Measurements from ENCODE around the gene PTOV1.
"Not testable (repeated sequence)": the region's sequence is repeated elsewhere in the genome, so short reads cannot be mapped to it uniquely, and the experiment has no call there.

Gene PTOV1

DNA sequence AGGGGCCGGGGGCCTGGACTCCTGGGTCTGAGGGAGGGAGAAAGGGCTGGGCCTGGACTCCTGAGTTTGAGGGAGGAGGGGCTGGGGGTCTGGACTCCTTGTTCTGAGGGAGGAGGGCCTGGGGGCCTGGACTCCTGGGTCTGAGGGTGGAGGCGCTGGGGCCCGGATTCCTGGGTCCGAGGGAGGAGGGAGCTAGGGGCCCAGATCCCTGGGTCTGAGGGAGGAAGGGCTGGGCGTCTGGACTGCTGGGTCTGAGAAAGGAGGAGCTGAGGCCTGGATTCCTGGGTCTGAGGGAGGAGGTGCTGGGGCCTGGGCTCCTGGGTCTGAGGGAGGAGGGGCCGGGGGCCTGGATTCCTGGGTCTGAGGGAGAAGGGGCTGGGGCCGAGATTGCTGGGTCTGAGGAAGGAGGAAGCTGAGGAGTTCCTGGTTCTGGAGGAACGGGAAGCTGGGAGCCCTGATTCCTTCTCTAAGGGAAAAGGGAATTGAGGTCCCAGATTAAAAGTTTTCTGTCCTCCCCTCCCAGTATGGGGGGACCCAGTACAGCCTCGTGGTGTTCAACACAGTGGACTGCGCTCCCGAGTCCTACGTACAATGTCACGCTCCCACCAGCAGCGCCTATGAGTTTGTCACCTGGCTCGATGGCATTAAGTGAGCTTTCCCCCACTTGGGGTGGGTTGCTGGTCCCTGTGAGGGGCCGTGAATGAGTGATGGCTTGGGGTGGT lies 32.1 kb upstream of the PTOV1 start:
- DNase-seq, result no peak

DNA sequence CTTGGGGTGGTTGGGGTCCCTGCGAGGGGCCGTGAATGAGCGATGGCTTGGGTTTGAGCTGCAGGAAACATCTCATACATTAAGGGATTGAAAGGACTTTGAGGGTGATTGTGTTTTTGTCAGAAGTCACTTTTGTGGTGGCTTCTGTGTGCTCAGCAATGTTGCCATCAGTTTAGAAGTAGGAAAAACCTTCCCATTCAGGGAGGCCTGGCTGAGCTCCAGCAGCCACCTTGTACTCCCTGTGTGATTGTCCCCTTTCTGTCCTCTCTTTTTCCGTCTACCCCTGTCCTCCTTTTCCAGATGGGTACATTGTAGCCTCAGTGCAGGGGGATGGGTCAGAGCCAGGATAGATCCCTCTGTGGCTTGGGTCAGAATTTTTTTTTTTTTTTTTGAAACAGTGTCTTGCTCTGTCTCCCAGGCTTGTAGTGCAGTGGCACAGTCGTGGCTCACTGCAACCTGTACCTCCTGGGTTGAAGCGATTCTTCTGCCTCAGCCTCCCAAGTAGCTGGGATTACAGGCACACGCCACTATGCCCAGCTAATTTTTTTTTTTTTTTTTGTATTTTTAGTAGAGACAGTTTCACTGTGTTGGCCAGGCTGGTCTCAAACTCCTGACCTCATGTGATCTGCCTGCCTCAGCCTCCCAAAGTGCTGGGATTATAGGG lies 31.4 kb upstream of the PTOV1 start:
- not testable (repeated sequence) for DNase-seq

DNA sequence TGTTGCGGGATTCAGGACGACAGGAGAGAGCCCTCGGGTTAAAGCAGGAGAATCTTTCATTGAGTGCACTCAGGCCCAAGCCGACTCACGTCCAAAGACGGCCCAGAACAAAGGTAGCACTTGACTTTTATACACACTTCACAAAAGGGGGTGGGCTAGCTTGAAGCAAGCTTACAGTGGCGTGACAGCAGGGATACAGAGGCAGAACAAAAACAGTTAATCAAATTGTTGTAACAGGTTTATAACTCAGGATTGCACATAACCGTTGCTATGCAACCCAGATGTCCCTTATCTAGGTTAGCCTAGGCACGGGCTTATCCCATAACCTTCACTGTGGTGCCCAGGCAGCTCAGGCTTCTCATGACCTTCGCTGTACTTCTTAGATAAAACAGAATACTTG lies 30.8 kb upstream of the PTOV1 start:
- no peak for DNase-seq

DNA sequence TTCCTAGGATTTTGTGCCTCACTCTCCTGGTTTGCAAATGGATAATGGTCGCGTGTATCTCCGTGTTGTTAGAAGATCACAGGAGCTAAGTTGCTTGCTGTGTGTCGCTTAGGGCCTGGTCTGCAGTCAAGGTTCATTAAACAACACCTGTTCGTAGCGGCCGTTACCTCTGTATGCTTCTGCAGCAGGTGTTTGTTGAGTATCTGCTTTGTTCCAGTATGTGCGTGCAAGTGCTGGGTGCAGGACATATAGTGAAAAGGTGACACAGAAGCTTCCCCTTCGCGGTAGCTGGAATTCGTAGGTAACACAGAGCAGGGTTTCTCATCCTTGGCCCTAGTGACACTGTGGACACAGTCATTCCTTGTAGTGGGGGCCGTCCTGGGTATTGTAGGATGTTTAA lies 27.5 kb upstream of the PTOV1 start:
- no peak for DNase-seq

DNA sequence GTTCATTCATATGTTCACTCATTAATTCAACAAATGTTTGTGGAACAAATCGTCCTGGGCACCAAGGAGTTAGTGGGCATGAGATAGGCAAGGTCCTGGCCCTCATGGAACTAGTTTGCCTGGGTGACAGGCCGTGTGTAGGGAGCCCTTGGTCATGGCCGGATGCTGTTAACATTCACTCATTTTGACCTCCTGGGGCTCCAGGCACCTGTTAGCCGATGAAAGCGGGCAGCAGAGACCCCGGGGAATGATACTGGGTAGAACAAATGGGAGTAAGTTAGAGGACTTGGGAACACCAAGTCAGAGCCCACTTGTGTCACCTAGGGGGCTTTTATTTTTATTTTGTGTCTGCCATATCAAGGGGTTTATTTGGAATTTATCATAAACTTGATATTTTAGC lies 26.3 kb upstream of the PTOV1 start:
- DNase-seq, result no peak

DNA sequence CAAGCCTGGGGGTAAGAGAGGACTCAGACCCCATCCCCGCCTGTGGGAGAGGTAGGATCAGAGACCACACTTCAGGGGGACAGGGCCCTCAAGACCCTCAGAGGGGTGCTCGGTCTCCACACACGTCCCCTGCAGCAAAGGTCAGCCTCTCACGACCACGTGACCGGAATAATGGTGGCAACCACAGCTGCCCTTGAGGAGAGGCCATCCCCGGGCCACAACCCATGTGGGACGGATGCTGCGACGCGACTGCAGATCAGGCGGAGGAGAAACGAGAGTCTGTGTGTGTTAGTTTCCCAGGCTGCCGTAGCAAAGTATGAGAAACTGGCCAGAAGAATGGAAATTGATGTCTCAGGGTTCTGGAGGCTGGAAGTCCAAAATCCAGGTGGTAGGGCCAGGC lies 23.9 kb upstream of the PTOV1 start:
- no peak for DNase-seq

DNA sequence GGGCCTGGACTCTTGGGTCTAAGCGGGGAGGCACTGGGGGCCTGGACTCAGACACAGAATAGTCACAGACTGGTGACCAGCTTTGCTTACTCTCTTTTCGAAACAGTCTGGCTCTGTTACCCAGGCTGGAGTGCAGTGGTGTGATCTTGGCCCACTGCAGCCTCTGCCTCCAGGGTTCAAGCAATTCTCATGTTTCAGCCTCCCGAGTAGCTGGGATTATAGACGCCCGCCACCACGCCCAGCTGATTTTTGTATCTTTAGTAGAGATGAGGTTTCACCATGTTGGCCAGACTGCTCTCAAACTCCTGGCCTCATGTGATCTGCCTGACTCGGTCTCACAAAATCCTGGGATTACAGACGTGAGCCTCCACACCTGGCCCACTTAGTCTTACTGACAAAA lies 21.8 kb upstream of the PTOV1 start:
- no peak for DNase-seq

DNA sequence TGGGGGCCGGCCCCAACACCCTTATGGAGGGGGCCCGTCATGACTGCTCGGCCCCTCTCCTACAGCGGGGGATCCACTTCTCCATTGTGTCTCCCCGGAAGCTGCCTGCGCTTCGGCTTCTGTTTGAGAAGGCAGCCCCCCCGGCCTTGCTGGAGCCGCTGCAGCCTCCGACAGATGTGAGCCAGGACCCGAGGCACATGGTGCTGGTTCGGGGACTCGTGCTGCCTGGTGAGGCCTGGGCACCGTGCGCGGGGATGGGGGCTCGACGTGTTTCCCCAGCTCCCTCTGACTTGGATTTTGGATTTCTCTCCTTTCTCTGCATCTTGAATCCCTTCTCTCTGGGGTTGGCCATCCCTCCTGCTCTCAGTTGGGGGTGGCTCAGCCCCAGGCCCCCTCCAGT lies 21.2 kb upstream of the PTOV1 start:
- DNase-seq, result no peak

DNA sequence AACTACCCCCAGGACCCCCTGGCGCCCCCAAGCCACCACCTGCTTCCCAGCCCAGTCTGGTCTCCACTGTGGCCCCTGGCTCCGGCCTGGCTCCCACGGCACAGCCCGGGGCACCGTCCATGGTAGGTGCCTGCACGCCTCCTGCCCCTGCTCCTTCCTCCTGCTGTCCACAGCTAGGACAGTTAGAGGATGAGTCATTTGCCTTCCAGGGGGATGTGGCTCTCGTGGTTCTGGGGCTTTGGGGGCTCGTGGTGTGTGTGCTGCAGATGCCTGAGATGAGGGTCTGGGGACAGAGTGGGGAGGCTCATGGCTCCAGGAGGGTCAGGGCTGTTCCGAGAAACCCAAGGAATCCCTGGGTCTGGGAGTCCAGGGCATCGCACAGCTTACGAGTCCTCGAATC lies 20.2 kb upstream of the PTOV1 start:
- DNase-seq, result no peak

DNA sequence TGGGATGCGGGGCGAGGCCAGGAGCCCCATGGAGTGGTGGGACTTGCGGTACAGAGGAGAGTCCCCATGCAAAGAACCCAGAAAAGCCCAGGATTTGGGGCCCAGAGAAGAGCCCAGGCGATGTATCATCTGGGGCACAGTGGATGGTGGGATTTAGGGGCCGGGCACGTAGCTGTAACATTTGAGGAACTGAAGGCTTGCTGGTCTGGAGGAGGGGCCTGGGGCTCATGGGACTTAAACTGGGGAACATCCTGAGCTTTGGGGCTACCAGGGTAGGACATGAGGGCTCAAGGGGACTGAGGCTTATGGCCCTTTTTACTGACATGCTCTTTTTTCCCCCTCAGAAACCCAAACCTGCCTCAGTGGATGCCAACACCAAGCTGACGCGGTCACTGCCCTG lies 19.4 kb upstream of the PTOV1 start:
- no peak for DNase-seq

DNA sequence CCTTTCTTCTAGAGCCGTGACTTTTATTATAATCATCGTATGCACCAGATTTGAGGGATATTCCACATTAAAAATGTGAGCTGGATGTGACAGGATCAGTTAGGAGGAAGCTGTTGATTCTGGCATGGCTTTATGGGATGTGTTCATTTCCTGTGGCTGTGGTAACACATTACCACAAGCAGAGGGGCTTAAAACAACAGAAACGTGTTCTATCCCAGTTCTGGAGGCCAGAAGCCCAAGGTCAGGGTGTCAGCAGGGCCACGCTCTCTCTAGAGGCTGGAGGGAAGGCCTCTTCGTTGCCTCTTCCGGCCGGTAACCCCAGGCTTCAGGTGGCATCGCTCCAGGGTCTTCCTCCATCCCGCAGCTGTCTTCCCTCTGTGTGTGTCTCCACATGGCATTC lies 18.4 kb upstream of the PTOV1 start:
- DNase-seq, result no peak

DNA sequence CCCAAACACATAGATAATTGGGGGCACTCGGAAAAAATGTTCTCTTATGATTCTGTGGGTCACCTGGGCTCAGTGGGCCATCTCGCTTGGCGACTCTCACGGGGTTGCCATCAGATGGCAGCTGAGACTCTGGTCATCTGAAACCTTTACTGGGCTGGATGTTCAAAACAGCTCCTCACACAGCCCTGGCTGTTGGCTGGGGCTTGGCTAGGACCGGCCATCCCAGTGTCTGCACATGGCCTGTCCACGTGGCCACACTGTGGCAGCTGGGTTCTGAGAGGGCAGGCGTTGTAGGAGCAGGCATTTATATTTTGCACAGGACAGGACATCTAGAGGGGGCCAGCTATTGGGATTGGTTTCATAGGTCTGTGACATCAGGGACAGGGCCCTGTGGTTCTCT lies 17.4 kb upstream of the PTOV1 start:
- DNase-seq, result no peak

DNA sequence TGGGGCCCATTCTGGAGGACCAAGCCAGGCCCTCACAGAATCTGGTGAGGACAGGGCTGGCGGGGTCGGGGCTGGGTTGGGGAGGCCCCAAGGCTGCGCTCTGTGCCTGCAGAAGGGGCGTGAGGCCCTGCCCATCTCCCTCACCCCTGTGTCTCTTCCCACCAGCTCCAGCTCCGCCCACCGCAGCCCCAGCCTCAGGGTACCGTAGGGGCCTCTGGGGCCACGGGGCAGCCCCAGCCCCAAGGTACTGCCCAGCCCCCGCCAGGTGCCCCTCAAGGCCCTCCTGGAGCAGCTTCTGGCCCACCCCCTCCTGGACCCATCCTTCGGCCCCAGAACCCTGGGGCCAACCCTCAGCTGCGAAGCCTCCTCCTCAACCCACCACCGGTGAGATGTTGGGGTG lies 15.4 kb upstream of the PTOV1 start:
- DNase-seq, result no peak

DNA sequence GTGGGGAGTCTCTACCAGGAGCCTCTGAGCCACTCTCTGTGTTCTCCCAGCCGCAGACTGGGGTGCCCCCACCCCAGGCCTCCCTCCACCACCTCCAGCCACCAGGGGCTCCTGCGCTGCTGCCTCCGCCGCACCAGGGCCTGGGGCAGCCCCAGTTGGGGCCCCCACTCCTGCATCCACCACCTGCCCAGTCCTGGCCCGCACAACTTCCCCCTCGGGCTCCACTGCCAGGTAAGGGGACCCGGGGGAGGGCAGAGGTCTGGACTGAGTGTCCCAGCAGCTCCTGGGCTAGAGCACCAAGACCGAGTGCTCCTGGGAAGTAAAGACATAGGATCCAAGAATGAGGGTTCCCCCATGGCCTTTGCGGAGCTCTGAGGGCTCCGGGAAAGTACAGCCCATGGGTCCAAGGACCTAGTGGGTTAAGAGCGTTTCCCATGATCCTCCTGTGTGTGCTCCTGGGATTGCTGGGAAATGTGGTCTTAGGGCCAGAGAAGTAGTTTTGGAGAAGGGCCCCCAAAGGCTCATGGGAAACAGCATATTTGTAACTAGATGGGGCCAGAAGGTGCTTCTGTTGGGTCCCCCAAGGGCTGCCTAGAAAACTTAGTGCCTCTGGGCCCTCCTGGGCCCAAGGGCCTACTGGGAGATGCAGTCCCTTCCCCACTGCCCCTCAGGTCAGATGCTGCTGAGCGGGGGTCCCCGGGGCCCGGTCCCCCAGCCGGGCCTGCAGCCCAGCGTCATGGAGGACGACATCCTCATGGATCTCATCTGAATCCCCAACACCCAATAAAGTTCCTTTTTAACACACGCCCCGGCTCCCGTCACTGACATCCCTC lies 14.6 kb upstream of the PTOV1 start:
- no peak for DNase-seq

DNA sequence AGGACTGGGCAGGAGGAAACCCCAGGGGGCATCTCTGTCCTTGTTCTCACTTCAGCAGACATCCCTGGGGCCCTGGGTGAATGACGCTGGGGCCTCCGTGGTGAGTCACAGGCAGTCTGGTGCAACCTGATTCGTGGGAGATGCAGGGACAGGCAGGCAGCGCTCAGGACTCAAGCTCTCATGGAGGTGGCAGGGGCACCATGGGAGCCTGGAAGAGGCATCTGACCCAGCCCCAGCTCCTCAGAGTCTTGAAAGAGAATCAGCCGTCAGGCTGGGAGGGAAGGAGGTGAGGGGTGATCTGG lies 14.0 kb upstream of the PTOV1 start:
- DNase-seq, result no peak

DNA sequence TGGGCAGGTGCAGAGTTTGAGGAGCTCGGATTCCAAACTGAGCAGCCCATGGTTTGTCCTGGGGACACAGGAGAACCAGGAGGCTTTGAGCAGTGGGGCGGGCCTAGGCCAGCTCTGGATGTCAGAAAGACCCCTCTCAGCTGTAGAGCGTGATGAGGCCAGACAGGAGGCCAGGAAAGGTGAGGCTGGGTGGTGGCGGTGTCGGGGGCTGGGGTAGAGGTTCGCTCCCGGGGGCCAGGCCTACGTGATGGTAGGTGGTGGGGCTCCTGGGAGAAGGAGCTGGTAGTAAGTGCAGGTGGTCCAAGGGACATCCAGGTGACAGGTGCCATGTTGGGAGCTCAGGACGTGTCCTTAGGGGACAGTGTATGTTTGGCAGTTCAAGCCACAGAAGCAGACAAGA lies 13.5 kb upstream of the PTOV1 start:
- DNase-seq, result no peak

DNA sequence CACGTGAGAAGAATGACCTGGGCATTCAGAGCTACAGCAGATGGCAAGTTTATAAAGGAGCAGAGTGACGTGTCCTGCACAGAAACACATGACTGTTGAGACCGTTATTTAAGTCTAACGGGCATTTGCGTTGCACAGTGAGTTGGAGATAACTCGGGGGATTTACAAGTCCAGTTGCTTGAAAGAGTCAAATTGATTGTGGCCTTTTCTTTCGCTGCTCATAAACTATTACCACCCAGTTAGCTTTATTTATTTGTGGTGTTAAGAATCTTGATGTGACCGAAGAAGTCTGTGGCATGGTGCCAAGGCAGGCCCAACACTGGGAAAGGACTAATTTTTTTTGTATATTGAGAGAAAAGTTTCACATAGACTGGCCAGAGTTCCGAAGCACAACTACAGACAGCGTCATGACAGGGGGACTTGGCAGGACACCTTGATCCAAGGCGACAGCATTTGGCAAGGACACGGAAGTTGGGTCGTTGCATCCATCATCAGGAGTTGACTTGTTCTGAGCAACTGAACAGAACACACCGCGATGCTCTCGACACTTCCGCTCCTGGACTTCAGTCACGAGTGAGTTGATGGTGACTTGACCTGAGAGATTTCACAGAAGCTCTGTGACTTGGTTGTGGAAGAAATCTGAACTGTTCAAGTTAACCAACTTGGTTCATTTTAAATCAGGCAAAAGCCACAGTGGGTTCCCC lies 11.9 kb upstream of the PTOV1 start:
- DNase-seq, result no peak

DNA sequence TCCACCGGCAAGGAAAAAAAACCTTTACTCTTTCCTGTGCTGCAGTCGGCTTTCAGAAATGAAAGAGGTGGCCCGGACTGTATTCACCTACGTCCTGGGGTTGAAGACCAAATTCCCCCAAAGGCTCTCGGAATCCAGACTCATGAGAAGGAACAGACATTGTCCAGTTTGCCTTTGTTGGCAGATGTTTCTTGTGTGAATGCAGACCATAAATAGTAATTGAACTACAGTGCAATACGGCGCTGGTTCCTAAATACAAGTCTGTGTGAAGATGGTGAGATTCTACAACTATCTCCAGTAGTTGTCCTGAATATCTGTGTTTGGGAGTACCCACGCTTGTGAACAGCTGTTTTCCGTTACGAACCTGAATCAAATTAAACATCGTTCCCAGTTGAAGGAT lies 11.2 kb upstream of the PTOV1 start:
- no peak for DNase-seq

DNA sequence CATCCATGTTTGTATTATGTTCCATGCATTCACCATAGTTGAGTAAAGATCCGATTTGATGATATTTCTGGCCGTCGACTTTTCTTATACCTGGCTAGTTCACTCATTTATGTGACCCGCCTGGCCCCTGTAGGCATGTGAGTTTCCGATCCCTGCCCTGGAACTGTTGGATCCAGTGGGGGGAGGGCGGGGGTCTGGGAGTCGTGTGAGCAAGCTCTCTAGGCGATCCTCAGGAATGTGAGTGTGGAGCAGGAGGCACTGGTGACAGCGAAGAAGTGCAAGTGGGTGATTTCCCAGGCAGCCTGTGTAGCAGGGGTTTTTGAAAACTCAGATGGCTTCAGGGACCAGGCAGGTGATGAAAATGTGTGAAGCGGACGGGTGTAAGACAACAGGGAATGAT lies 10.6 kb upstream of the PTOV1 start:
- DNase-seq, result no peak

DNA sequence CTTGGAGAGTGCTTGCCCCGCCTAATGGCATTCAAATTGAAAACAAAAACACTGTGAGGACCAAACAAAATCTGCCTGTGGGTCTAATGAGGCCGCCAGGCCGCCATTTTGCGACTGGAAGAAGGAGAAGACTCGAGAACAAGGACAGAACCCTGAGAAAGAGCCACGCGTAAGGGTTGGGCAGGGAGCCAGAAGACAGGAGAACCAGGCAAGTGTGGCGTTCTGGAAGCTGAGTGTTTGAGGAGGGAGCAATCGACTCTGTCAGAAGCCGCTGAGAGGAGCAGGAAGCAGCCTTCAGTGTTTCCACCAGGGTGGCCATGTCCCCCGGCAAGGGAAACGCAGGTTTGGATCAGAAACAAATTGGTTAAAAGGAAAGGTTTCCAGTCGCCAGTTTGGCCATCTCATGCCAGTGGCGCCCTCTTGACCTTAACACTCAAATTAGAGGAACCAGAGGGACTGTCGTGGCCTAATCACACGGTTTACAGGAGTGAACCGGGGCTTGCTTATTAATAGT lies 10.2 kb upstream of the PTOV1 start:
- no peak for DNase-seq

DNA sequence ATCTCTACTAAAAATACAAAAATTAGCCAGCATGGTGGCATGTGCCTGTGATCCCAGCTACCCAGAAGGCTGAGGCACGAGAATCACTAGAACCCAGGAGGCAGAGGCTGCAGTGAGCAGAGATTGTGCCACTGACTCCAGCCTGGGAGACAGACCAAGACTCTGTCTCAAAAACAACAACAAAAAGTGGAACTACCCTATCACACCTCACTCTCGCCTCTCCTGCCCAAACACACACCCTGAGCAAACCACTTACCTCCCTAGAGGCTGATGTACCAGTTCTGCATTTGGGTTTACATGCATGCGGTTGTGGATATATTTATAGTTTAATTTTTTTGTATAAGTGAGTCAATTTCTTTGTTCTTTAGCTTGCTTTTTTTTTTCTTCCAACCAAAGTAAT lies 7.7 kb upstream of the PTOV1 start:
- no peak for DNase-seq

DNA sequence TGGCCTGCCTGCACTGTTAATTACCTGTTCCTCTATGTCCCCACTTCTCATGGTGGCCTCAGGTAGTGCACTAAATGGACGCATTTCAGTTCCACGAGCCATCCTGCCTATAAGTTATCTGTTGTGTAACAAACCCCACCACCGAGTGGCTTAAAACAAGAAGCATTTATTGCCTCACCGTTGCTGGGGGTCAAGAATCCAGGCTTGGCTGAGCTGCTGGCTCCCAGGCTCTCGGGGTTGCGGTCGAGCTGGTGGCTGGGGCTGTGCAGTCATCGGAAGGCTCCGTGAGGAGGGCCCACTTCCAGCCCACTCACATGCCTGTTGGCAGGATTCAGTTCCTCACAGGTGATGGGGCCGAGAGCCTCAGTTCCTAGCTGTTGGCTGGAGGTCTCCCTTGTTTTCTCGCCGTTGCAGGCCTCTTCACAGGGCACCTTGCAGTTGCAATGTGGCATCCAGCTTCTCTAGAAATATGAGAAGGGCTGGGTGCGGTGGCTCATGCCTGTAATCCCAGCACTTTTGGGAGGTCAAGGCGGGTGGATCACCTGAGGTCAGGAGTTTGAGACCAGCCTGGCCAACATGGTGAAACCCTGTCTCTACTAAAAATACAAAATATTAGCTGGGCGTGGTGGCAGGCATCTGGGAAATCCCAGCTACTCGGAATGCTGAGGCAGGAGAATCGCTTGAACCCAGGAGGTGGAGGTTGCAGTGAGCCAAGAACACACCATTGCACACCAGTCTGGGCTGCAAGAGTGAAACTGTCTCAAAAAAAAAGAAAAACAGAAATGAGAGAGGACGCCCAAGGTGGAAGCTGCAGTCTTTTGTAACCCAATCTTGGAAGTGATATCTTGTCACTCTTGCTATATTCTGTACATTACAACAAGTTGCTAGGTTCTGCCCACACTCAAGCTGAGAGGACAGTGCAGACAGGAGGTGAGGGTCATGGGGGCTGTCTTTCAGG lies 6.5 kb upstream of the PTOV1 start:
- DNase-seq, result no peak
